GM12873 (cell line): Measurements from ENCODE around the gene ADH5.

Experiments used
- CTCF ChIP-seq: IDR thresholded peaks from 2 replicates; pipeline ENCODE4 v1.5.1; 2012; ENCODE audit warnings: low read depth, mild to moderate bottlenecking, moderate library complexity, low read length, control low read depth; ENCODE audit not compliant: insufficient read depth; ENCODE audit errors: missing control alignments

Gene ADH5

GRCh38 chr4:99120501-99120900, 31.9 kb upstream of the ADH5 start:
- no peak for TF ChIP-seq CTCF

GRCh38 chr4:99117876-99118693, 29.5 kb upstream of the ADH5 start:
- TF ChIP-seq CTCF, result no peak

GRCh38 chr4:99104153-99104552, 15.6 kb upstream of the ADH5 start:
- TF ChIP-seq CTCF, result no peak

- TF ChIP-seq CTCF, result no peak
Observed at GRCh38 chr4:99103166-99103565, 14.6 kb upstream of the ADH5 start.

- no peak for TF ChIP-seq CTCF
Observed at GRCh38 chr4:99102634-99103033, 14.0 kb upstream of the ADH5 start.

GRCh38 chr4:99100876-99101275, 12.3 kb upstream of the ADH5 start:
- no peak for TF ChIP-seq CTCF

- no peak for TF ChIP-seq CTCF
Observed at GRCh38 chr4:99099311-99099710, 10.7 kb upstream of the ADH5 start.
